ENCODE measurements around the gene ADPRHL1.

GRCh38 chr13:113493315-113493951 is 40.1 kb upstream of the ADPRHL1 start:
- no peak for TF ChIP-seq EZH2 (IDR thresholded peaks at IDR 0.05; ENCODE audit: low read length, missing control alignments)
- TF ChIP-seq, protein P1, sequence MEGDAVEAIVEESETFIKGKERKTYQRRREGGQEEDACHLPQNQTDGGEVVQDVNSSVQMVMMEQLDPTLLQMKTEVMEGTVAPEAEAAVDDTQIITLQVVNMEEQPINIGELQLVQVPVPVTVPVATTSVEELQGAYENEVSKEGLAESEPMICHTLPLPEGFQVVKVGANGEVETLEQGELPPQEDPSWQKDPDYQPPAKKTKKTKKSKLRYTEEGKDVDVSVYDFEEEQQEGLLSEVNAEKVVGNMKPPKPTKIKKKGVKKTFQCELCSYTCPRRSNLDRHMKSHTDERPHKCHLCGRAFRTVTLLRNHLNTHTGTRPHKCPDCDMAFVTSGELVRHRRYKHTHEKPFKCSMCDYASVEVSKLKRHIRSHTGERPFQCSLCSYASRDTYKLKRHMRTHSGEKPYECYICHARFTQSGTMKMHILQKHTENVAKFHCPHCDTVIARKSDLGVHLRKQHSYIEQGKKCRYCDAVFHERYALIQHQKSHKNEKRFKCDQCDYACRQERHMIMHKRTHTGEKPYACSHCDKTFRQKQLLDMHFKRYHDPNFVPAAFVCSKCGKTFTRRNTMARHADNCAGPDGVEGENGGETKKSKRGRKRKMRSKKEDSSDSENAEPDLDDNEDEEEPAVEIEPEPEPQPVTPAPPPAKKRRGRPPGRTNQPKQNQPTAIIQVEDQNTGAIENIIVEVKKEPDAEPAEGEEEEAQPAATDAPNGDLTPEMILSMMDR (conservative IDR thresholded peaks at IDR 0.05 in 1 of 2, IDR thresholded peaks at IDR 0.05 in 1 of 2; ENCODE audit: low read depth in 1 of 2, low read length in 2 of 2): no peak

Measured in fibroblast of lung (primary cell).